Neural progenitor cell (in vitro differentiated cells): ENCODE measurements around the gene DDX27.

Experiments
- CTCF ChIP-seq: fragments of 200-600 bp; sonication (generic); IDR thresholded peaks from 2 replicates; pipeline ENCODE4 v1.5.1; 2017; ENCODE audit warnings: antibody characterized with exemption, mild to moderate bottlenecking
- EZH2 ChIP-seq: fragments of 200-600 bp; sonication (generic); IDR thresholded peaks from 2 replicates; pipeline ENCODE4 v1.6.1; 2017; ENCODE audit warnings: antibody characterized with exemption, mild to moderate bottlenecking, moderate library complexity
- EZH2phosphoT487 ChIP-seq: fragments of 200-600 bp; sonication (generic); IDR thresholded peaks from 2 replicates; pipeline ENCODE4 v1.6.1; 2017; ENCODE audit warnings: antibody characterized with exemption

- TF ChIP-seq CTCF (no peak), EZH2 (no peak), EZH2phosphoT487 (no peak)
These were observed 39.6 kb upstream of the DDX27 start for GRCh38 chr20:49179368-49180277.
